Epithelial cell of esophagus (primary cell): Measurements from ENCODE around the gene DUSP1.

Source experiments
- DNase-seq: peaks from one replicate; pipeline ENCODE4 v3.0.0; 2010; ENCODE audit warnings: low read depth
- H3K4me3 ChIP-seq: 2 replicates; pipeline ENCODE4 v1.5.1; 2011; ENCODE audit warnings: mild to moderate bottlenecking, low read length, control low read depth
- TF ChIP-seq, protein P1 (sequence below): IDR thresholded peaks from 2 replicates; pipeline ENCODE4 v1.5.1; 2011; ENCODE audit warnings: low read depth, mild to moderate bottlenecking, low read length, control low read depth, inconsistent platforms; ENCODE audit not compliant: insufficient read depth; ENCODE audit errors: missing control alignments

The DUSP1 gene

DNA sequence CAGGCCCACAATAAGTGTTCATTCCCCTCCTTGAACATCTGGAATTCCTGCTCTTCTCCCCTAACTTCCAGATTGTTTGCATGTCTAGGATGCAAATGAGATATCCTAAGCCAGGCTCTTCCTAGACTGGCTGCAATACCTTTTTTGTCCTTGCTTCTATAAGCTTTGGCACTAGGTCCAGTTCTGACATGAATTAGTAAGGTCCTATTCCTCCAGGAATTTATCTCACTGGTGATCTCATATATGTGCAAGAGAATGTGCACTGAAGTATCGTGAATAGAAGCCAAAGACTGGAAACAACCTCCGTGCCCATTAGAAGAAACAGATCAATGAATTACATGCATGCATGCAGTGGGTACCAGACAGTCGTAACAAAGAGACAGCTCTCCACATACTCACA lies 25.2 kb downstream of the DUSP1 start:
- TF ChIP-seq, protein P1, sequence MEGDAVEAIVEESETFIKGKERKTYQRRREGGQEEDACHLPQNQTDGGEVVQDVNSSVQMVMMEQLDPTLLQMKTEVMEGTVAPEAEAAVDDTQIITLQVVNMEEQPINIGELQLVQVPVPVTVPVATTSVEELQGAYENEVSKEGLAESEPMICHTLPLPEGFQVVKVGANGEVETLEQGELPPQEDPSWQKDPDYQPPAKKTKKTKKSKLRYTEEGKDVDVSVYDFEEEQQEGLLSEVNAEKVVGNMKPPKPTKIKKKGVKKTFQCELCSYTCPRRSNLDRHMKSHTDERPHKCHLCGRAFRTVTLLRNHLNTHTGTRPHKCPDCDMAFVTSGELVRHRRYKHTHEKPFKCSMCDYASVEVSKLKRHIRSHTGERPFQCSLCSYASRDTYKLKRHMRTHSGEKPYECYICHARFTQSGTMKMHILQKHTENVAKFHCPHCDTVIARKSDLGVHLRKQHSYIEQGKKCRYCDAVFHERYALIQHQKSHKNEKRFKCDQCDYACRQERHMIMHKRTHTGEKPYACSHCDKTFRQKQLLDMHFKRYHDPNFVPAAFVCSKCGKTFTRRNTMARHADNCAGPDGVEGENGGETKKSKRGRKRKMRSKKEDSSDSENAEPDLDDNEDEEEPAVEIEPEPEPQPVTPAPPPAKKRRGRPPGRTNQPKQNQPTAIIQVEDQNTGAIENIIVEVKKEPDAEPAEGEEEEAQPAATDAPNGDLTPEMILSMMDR, result no peak
- DNase-seq, result peak; percentile 54
- no peak overlapping the region for H3K4me3 ChIP-seq

DNA sequence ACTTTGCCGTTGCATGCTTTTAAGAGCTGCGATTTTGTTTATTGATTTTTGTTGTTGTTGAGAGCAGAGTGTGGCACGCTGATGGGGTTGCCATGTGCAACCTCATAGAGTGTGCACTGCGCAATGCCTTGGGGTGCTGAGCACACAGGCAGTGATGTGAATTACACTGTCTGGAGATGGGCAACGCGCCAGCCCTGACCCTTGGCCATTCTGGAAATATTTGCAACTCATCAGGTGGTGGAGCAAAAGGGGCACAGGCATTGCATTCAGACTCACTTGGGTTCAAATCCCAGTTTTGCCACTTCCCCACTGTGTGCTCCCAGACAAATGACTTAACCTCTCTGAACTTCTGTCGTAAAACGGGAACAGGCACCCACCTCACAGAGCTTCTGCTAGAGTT lies 25.6 kb downstream of the DUSP1 start:
- H3K4me3 ChIP-seq, result no peak overlapping the region
- TF ChIP-seq, protein P1, result no peak
- DNase-seq, result no peak

DNA sequence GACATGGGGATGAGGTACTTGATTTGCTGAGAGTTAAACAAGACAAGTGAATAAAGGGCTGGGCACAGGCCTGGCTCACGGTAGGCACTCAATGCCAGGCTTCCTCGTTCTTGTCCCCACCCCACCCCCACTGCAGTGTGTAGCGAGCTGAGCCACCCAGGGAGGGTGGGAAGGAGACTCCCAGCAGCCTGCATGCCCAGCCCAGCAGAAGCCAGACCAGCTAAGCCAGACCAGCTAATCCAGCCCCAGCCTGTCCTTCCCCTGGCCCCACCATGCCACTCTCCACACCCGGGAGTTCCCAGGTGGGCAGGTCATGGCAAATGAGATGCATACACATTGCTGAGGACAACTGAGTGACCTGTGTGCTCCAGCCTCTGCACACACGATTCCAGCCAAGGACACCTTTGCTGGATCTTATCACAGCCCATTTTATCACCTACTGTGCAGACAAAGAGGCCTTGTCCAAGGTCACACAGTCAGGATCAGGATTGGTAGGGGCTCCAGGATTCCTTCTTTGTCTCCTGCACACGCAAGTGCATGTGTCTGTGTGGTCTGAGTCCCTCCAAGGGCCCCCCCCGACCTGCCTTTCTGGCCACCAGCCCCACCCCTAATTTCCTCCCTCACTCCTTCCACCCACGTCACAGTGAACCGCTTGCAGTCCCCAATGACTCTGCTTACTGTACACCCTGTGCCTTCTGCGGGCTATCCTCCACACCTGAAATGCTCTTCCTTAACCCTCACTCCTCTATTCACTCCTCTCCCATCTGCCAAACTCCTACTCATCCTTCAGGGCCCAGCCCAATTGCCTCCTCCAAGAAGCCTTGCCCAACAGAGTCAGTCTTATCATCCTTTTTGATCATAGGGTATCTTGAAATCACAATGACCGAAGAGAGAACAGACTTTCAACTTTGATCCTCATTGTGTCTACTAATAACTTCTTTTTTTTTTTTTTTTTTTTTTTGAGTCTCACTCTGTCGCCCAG lies 26.6 kb downstream of the DUSP1 start:
- DNase-seq, result peak; percentile 82
- TF ChIP-seq, protein P1, result no peak
- no peak overlapping the region for H3K4me3 ChIP-seq

DNA sequence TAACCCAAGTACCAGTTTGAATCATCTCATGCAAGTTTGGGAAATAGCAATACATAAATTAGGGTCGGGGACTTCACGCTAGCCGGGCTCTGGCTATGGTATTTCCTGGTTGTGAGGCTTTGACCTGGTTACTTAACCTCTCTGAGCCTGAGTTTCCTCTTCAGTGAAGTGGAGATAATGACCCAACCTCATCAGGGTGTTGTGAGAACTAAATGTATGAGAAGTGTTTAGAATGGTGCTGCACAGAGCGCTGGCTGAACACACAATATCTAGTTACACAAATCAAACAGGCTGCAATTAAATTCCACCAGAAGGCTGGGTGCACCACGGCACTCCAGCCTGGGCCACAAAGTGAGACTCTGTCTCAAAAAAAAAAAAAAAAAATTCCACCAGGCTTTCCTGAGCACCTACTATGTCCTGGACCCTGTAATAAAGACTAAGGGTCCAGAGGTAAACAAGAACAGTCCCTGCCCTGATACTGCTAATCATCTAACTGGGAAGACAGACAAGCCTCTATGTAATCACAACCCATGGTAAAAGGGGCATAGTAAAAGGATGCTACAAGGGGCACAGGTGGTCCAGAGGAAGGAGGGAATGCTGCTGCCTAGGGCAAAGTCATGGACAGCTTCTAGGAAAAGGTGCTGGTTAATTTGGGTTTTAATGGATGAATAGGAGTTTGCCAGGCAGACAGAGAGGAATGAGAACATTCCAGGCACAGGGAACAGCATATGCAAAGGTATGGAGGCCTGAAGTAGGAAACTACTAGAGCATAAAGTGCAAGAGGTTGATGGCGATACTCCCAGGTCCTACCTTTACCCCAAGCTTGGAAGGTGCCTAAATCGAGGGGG lies 27.7 kb downstream of the DUSP1 start:
- DNase-seq, result no peak
- no peak overlapping the region for H3K4me3 ChIP-seq
- TF ChIP-seq, protein P1, result no peak

GRCh38 chr5:172741206-172741582 lies 29.8 kb downstream of the DUSP1 start:
- no peak for DNase-seq
- H3K4me3 ChIP-seq, result no peak overlapping the region
- TF ChIP-seq, protein P1, result no peak

- DNase-seq, result peak; percentile 91
- H3K4me3 ChIP-seq, result no peak overlapping the region
- TF ChIP-seq, protein P1, result no peak
Observed at GRCh38 chr5:172740428-172741205, 30.4 kb downstream of the DUSP1 start.
